Loucy (cell line): ENCODE measurements around the gene FBXO42.
A peak's percentile ranks its signal among the peaks of the same experiment; 100 is the strongest.

Source experiments
- H2AFZ ChIP-seq: fragments of 200-600 bp; sonication (generic); 2 replicates; pipeline ENCODE4 v1.6.0; 2016; ENCODE audit warnings: antibody characterized with exemption, mild to moderate bottlenecking, low read length, moderate library complexity
- H3F3A ChIP-seq: fragments of 200-600 bp; 2 replicates; pipeline ENCODE4 v1.6.0; 2016; ENCODE audit warnings: antibody characterized with exemption, low read depth, mild to moderate bottlenecking
- H3K27me3 ChIP-seq: fragments of 200-600 bp; sonication (generic); 2 replicates; pipeline ENCODE4 v1.6.1; 2014; ENCODE audit warnings: low read length, mild to moderate bottlenecking; ENCODE audit not compliant: insufficient read depth, poor library complexity, severe bottlenecking
- H3K36me3 ChIP-seq: fragments of 200-600 bp; sonication (generic); 2 replicates; pipeline ENCODE4 v1.6.1; 2016; ENCODE audit warnings: low read length; ENCODE audit not compliant: insufficient read depth
- H3K4me1 ChIP-seq: fragments of 200-600 bp; sonication (generic); 2 replicates; pipeline ENCODE4 v1.5.1; 2014; ENCODE audit warnings: low read length, mild to moderate bottlenecking; ENCODE audit not compliant: insufficient read depth, poor library complexity, severe bottlenecking
- H3K4me2 ChIP-seq: fragments of 200-600 bp; sonication (generic); 2 replicates; pipeline ENCODE4 v1.6.0; 2014; ENCODE audit warnings: antibody characterized with exemption, low read length, low read depth, mild to moderate bottlenecking; ENCODE audit not compliant: poor library complexity, severe bottlenecking
- H3K4me3 ChIP-seq: fragments of 200-600 bp; sonication (generic); 2 replicates; pipeline ENCODE4 v1.5.1; 2014; ENCODE audit warnings: low read length, mild to moderate bottlenecking, mixed read lengths; ENCODE audit not compliant: poor library complexity, severe bottlenecking
- H3K79me2 ChIP-seq: fragments of 200-600 bp; sonication (generic); 2 replicates; pipeline ENCODE4 v1.6.1; 2014; ENCODE audit warnings: low read length; ENCODE audit not compliant: insufficient read depth
- H3K9ac ChIP-seq: fragments of 200-600 bp; sonication (generic); 2 replicates; pipeline ENCODE4 v1.6.0; 2014; ENCODE audit warnings: mild to moderate bottlenecking, low read depth, low read length, moderate library complexity; ENCODE audit not compliant: poor library complexity, severe bottlenecking
- H3K9me2 ChIP-seq: fragments of 200-600 bp; sonication (generic); replicated peaks from 2 replicates; pipeline ENCODE4 v1.6.1; 2016; ENCODE audit warnings: low read depth, low read length, mixed read lengths
- H3K9me3 ChIP-seq: fragments of 200-600 bp; sonication (generic); 2 replicates; pipeline ENCODE4 v1.6.1; 2014; ENCODE audit warnings: mild to moderate bottlenecking, antibody characterized with exemption, low read length, low read depth; ENCODE audit not compliant: insufficient read depth
- H4K20me1 ChIP-seq: fragments of 200-600 bp; sonication (generic); 2 replicates; pipeline ENCODE4 v1.6.0; 2014; ENCODE audit warnings: antibody characterized with exemption, low read length, mild to moderate bottlenecking; ENCODE audit not compliant: insufficient read depth, poor library complexity, severe bottlenecking
- CTCF ChIP-seq: fragments of 200-600 bp; sonication (generic); conservative IDR thresholded peaks from 2 replicates; pipeline ENCODE4 v1.5.1; 2014; ENCODE audit warnings: mild to moderate bottlenecking, antibody characterized with exemption, low read length
- EZH2phosphoT487 ChIP-seq: fragments of 200-600 bp; IDR thresholded peaks from 2 replicates; pipeline ENCODE4 v1.6.1; 2018; ENCODE audit warnings: antibody characterized with exemption, mild to moderate bottlenecking, moderate library complexity, borderline replicate concordance

FBXO42 gene

GRCh38 chr1:16221499-16221898 is 130.8 kb downstream of the FBXO42 start:
- no peaks in the 10 kb centered on the region for H3K79me2 ChIP-seq
- no peak overlapping the region for H3K4me3 ChIP-seq
- H4K20me1 ChIP-seq: no peaks in the 10 kb centered on the region
- no peaks in the 10 kb centered on the region for H3K36me3 ChIP-seq
- H2AFZ ChIP-seq: no peak overlapping the region
- H3K4me1 ChIP-seq: no peaks in the 10 kb centered on the region
- no peaks in the 10 kb centered on the region for H3K9me2 ChIP-seq
- no peaks in the 10 kb centered on the region for H3F3A ChIP-seq
- TF ChIP-seq EZH2phosphoT487 (no peak), CTCF (no peak)
- no peaks in the 10 kb centered on the region for H3K27me3 ChIP-seq
- H3K9me3 ChIP-seq: no peaks in the 10 kb centered on the region
- H3K9ac ChIP-seq: no peak overlapping the region
- H3K4me2 ChIP-seq: no peak overlapping the region

- no peaks in the 10 kb centered on the region for H3F3A ChIP-seq
- no peak overlapping the region for H3K4me3 ChIP-seq
- H3K27me3 ChIP-seq: no peaks in the 10 kb centered on the region
- H3K9me3 ChIP-seq: no peaks in the 10 kb centered on the region
- peak overlapping the region; percentile 68 for H2AFZ ChIP-seq
- H3K9ac ChIP-seq: no peak overlapping the region
- no peaks in the 10 kb centered on the region for H3K9me2 ChIP-seq
- H3K36me3 ChIP-seq: no peaks in the 10 kb centered on the region
- TF ChIP-seq CTCF: no peak
- TF ChIP-seq EZH2phosphoT487: no peak
- H3K4me2 ChIP-seq: peak overlapping the region; percentile 49
- no peaks in the 10 kb centered on the region for H3K4me1 ChIP-seq
- no peaks in the 10 kb centered on the region for H4K20me1 ChIP-seq
- H3K79me2 ChIP-seq: no peaks in the 10 kb centered on the region
Measured at GRCh38 chr1:16219968-16220500, 132.2 kb downstream of the FBXO42 start.

- Histone ChIP-seq H3K4me3 (no peak overlapping the region), H3K9me2 (no peaks in the 10 kb centered on the region), H3K79me2 (no peaks in the 10 kb centered on the region), H3K4me2 (no peak overlapping the region), H3K9me3 (no peaks in the 10 kb centered on the region), H3K4me1 (no peaks in the 10 kb centered on the region), H3K36me3 (no peaks in the 10 kb centered on the region), H3K9ac (no peak overlapping the region), H4K20me1 (no peaks in the 10 kb centered on the region), H2AFZ (no peak overlapping the region), H3K27me3 (no peaks in the 10 kb centered on the region), H3F3A (no peaks in the 10 kb centered on the region)
- TF ChIP-seq CTCF (no peak), EZH2phosphoT487 (no peak)
Measured at GRCh38 chr1:16218674-16219071, 133.6 kb downstream of the FBXO42 start.
